A673 (cell line): ENCODE data around the gene ZCCHC10.

Experiments used
- CTCF ChIP-seq: fragments of 300-800, 200-600 bp; sonication (generic); conservative IDR thresholded peaks from 2 replicates; pipeline ENCODE4 v1.5.1; 2017; ENCODE audit warnings: low read depth, mild to moderate bottlenecking, antibody characterized with exemption, low read length, moderate library complexity, mixed read lengths
- EZH2 ChIP-seq: fragments of 200-600 bp; sonication (generic); IDR thresholded peaks from 2 replicates; pipeline ENCODE4 v1.6.1; 2017; ENCODE audit warnings: borderline replicate concordance, low read depth, mild to moderate bottlenecking, mixed read lengths, antibody characterized with exemption, low read length; ENCODE audit not compliant: poor library complexity, severe bottlenecking

GRCh38 chr5:133052317-133053175 is 26.2 kb upstream of the ZCCHC10 start:
- TF ChIP-seq CTCF: no peak
- TF ChIP-seq EZH2: no peak
